SK-N-SH (cell line): ENCODE results near the gene SELPLG. TPM values are rescaled to one million over a fixed set of nuclear protein-coding genes. Genes with fewer than 3 reads are reported as not detected.

ENCODE experiments used
- CTCF ChIA-PET: fragments of 300-600, 350-600 bp; formaldehyde crosslinking; extraction: SDS; loops from one replicate; lab custom pipeline; 2021; lab: Yijun Ruan, JAX
- POLR2A ChIA-PET: fragments of 350-600 bp; sonication (Branson Sonifier 250); formaldehyde crosslinking; extraction: SDS; loops from one replicate; lab custom pipeline; 2020; ENCODE audit warnings: antibody characterized with exemption, inconsistent platforms; lab: Yijun Ruan, JAX
- DNase-seq: peaks from one replicate; pipeline ENCODE4 v3.0.0; 2012
- H2AFZ ChIP-seq: fragments of 200-600 bp; sonication (generic); 2 replicates; pipeline ENCODE4 v1.8.1; 2016; ENCODE audit warnings: antibody characterized with exemption, mild to moderate bottlenecking, low read depth
- H3F3A ChIP-seq: fragments of 200-600 bp; sonication (generic); replicated peaks from 2 replicates; pipeline ENCODE3; 2016; ENCODE audit warnings: antibody characterized with exemption, mild to moderate bottlenecking; ENCODE audit not compliant: insufficient read depth
- H3K27ac ChIP-seq, 2 experiments: fragments of 200-500 bp in 1 of 2; fragments of 200-600 bp in 1 of 2; sonication (Bioruptor generic) in 1 of 2; sonication (generic), shearing (Covaris generic) in 1 of 2; 2 replicates each; pipeline versions ENCODE4 v1.5.1 to v1.6.1; 2014 to 2016; ENCODE audit warnings: low read depth in 2 of 2, inconsistent platforms in 1 of 2, low read length in 1 of 2, mild to moderate bottlenecking in 1 of 2, mixed read lengths in 1 of 2
- H3K27me3 ChIP-seq: fragments of 200-600 bp; sonication (generic), shearing (Covaris generic); 2 replicates; pipeline ENCODE4 v1.6.1; 2016; ENCODE audit warnings: mixed run types; ENCODE audit not compliant: insufficient read depth
- H3K36me3 ChIP-seq, 2 experiments: fragments of 200-500 bp in 1 of 2; fragments of 200-600 bp in 1 of 2; sonication (Bioruptor generic) in 1 of 2; sonication (generic) in 1 of 2; replicated peaks in 1 of 2; 2 replicates each; pipeline versions ENCODE3 to v1.5.1; 2014 to 2016; ENCODE audit warnings: low read length in 1 of 2, mild to moderate bottlenecking in 1 of 2; ENCODE audit not compliant: insufficient read depth in 2 of 2, control insufficient read depth in 1 of 2
- H3K4me1 ChIP-seq, 2 experiments: fragments of 200-500 bp in 1 of 2; fragments of 200-600 bp in 1 of 2; sonication (Bioruptor generic) in 1 of 2; sonication (generic), shearing (Covaris generic) in 1 of 2; 2 replicates each; pipeline versions ENCODE4 v1.5.1 to v1.6.1; 2014 to 2016; ENCODE audit warnings: low read depth in 1 of 2, low read length in 1 of 2, mixed run types in 1 of 2; ENCODE audit not compliant: insufficient read depth in 2 of 2, control insufficient read depth in 1 of 2
- H3K4me2 ChIP-seq: fragments of 200-600 bp; sonication (generic), shearing (Covaris generic); 2 replicates; pipeline ENCODE4 v1.6.1; 2017; ENCODE audit warnings: mixed run types
- H3K4me3 ChIP-seq, 2 experiments: fragments of 200-500 bp in 1 of 2; fragments of 200-600 bp in 1 of 2; sonication (Bioruptor generic) in 1 of 2; sonication (generic), shearing (Covaris generic) in 1 of 2; 2 replicates each; pipeline versions ENCODE4 v1.5.1 to v1.8.1; 2014 to 2016; ENCODE audit warnings: low read depth in 2 of 2, inconsistent platforms in 1 of 2, low read length in 1 of 2, mild to moderate bottlenecking in 1 of 2, mixed read lengths in 1 of 2, moderate library complexity in 1 of 2
- H3K79me2 ChIP-seq: fragments of 200-600 bp; sonication (generic); 2 replicates; pipeline ENCODE4 v1.8.1; 2017; ENCODE audit warnings: mild to moderate bottlenecking; ENCODE audit not compliant: insufficient read depth
- H3K9ac ChIP-seq: fragments of 200-600 bp; sonication (generic); 2 replicates; pipeline ENCODE4 v1.6.1; 2017; ENCODE audit warnings: mixed run types
- H3K9me2 ChIP-seq: fragments of 200-600 bp; sonication (generic); 2 replicates; pipeline ENCODE4 v1.6.1; 2017; ENCODE audit warnings: mixed run types
- H3K9me3 ChIP-seq: fragments of 200-600 bp; sonication (generic); 2 replicates; pipeline ENCODE4 v1.6.1; 2017; ENCODE audit warnings: mixed run types, mild to moderate bottlenecking, moderate library complexity
- H4K20me1 ChIP-seq: fragments of 200-600 bp; sonication (generic); 2 replicates; pipeline ENCODE4 v1.6.1; 2017; ENCODE audit warnings: mild to moderate bottlenecking, mixed run types; ENCODE audit not compliant: insufficient read depth
- EP300 ChIP-seq, 2 experiments: IDR thresholded peaks; 2 replicates each; pipeline versions ENCODE4 v1.4.0 to v1.6.1; 2012; ENCODE audit warnings: borderline replicate concordance in 1 of 2, low read depth in 1 of 2, low read length in 1 of 2
- FOSL2 ChIP-seq: IDR thresholded peaks from 2 replicates; pipeline ENCODE4 v1.4.0; 2012; ENCODE audit warnings: low read depth, mild to moderate bottlenecking, moderate library complexity, borderline replicate concordance
- FOXJ3 ChIP-seq: sonication (generic); formaldehyde crosslinking; IDR thresholded peaks from 2 replicates; pipeline ENCODE4 v1.5.1; 2020; ENCODE audit warnings: mild to moderate bottlenecking, missing genetic modification reagents
- FOXM1 ChIP-seq: IDR thresholded peaks from 2 replicates; pipeline ENCODE4 v1.4.0; 2012; ENCODE audit warnings: low read depth, mild to moderate bottlenecking
- IRF3 ChIP-seq: fragments of 150-350 bp; IDR thresholded peaks from 2 replicates; pipeline ENCODE4 v1.6.1; 2016; ENCODE audit warnings: mild to moderate bottlenecking, low read depth, low read length
- MAX ChIP-seq: IDR thresholded peaks from 2 replicates; pipeline ENCODE4 v1.4.0; 2012; ENCODE audit warnings: low read depth
- MEF2A ChIP-seq: IDR thresholded peaks from 2 replicates; pipeline ENCODE4 v1.4.0; 2012; ENCODE audit warnings: low read depth, borderline replicate concordance
- NRF1 ChIP-seq: IDR thresholded peaks from 2 replicates; pipeline ENCODE4 v1.6.1; 2012; ENCODE audit warnings: low read depth, mild to moderate bottlenecking, low read length
- RAD21 ChIP-seq: IDR thresholded peaks from 2 replicates; pipeline ENCODE4 v1.6.1; 2012; ENCODE audit warnings: mild to moderate bottlenecking, low read length
- RCOR1 ChIP-seq: fragments of 150-350 bp; IDR thresholded peaks from 2 replicates; pipeline ENCODE4 v1.6.1; 2017; ENCODE audit warnings: antibody characterized with exemption, low read length
- REST ChIP-seq: IDR thresholded peaks from 2 replicates; pipeline ENCODE4 v1.6.1; 2012; ENCODE audit warnings: mild to moderate bottlenecking, low read depth, low read length, moderate library complexity
- RFX5 ChIP-seq: IDR thresholded peaks from 2 replicates; pipeline ENCODE4 v1.6.1; 2012; ENCODE audit warnings: mild to moderate bottlenecking, improper control_type of control experiment, low read length
- SIN3A ChIP-seq: IDR thresholded peaks from 2 replicates; pipeline ENCODE4 v1.6.1; 2012; ENCODE audit warnings: low read depth, mild to moderate bottlenecking, low read length, moderate library complexity, borderline replicate concordance
- TCF12 ChIP-seq: IDR thresholded peaks from 2 replicates; pipeline ENCODE4 v1.4.0; 2012
- USF2 ChIP-seq: fragments of 150-350 bp; IDR thresholded peaks from 2 replicates; pipeline ENCODE4 v1.6.1; 2017; ENCODE audit warnings: antibody characterized with exemption, low read length, low read depth, borderline replicate concordance
- YY1 ChIP-seq: IDR thresholded peaks from 2 replicates; pipeline ENCODE4 v1.4.0; 2012; ENCODE audit warnings: low read depth, mild to moderate bottlenecking
- WGBS: methylation state at CpG from one replicate; pipeline ENCODE4 v1.1.6; 2017; ENCODE audit warnings: low lambda C conversion rate; 5-methylcytosine and 5-hydroxymethylcytosine counted together
- polyA plus RNA-seq, 3 experiments: library from polyadenylated mRNA; depleted of rRNA; stranded (reverse); fragments of >200 nt; gene quantifications; 2 replicates each; pipeline ENCODE4 v1.2.3, GENCODE V29; 2012
- TF ChIP-seq, protein P1 (sequence below): IDR thresholded peaks from 2 replicates; pipeline ENCODE4; 2012
- TF ChIP-seq, protein P2 (sequence below): IDR thresholded peaks from 2 replicates; pipeline ENCODE4 v1.4.0; 2012; ENCODE audit warnings: low read depth, borderline replicate concordance
- TF ChIP-seq, protein P3 (sequence below): fragments of 200-600 bp; sonication (generic); IDR thresholded peaks from 2 replicates; pipeline ENCODE4 v1.6.1; 2017; ENCODE audit warnings: antibody characterized with exemption, mild to moderate bottlenecking, moderate library complexity

The SELPLG gene
- polyA plus RNA-seq, 1 of the 3 experiments (the other 2 are of a cell fraction), result 2.8 TPM

DNA sequence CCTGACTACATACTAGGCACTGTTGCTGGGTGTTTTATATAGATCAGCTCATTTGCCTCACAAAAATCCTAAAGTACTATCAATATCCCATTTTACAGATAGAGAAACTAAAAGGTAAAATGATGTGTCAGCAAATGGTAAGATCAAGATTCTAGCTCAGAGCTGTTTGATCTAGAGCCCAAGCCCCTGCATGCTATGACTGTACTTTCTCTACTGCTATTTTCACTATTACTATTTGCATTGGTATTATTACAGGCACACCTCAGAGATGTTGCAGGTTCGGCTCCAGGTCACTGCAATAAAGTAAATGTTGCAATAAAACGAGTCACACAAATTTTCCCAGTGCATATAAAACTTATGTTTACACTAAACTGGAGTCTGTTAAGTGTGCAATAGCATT lies 60.4 kb downstream of the SELPLG start:
- ChIA-PET CTCF (interaction anchor here (0.9 to 16.0 kb wide), 2 partner anchors 42 to 232 kb away, joined by 3 to 503 read pairs; no protein-coding TSS in a partner anchor), POLR2A (no interaction called here)
- no peaks in the 10 kb centered on the region for H3K9me2 ChIP-seq
- H3K4me3 ChIP-seq, result no peak overlapping the region
- peaks cover 14 to 15% of the 10 kb centered on the region in 2 experiments for H3K36me3 ChIP-seq
- no peaks in the 10 kb centered on the region for H3K27me3 ChIP-seq
- H3K9ac ChIP-seq, result no peak overlapping the region
- H2AFZ ChIP-seq, result no peak overlapping the region
- no peak for DNase-seq
- H3K27ac ChIP-seq, result no peak overlapping the region
- H3K4me2 ChIP-seq, result no peak overlapping the region
- H3K4me1 ChIP-seq, result peaks cover 0 to 5% of the 10 kb centered on the region in 2 experiments; a peak in 1 of 4 replicates
- 59% methylated on average over 2 of the region's 2 CpGs for WGBS
- TF ChIP-seq IRF3 (no peak), SIN3A (no peak), FOXJ3 (CRISPR knock-in tag) (no peak), NRF1 (no peak), FOXM1 (no peak), MEF2A (no peak), REST (no peak), FOSL2 (no peak), USF2 (no peak), MAX (no peak), EP300 (IDR thresholded peaks at IDR 0.05; ENCODE audit: borderline replicate concordance in 1 of 2, low read depth in 1 of 2, low read length in 1 of 2) (no peak), RFX5 (no peak), RCOR1 (no peak), RAD21 (no peak), TCF12 (no peak), YY1 (no peak)
- TF ChIP-seq, protein P1, sequence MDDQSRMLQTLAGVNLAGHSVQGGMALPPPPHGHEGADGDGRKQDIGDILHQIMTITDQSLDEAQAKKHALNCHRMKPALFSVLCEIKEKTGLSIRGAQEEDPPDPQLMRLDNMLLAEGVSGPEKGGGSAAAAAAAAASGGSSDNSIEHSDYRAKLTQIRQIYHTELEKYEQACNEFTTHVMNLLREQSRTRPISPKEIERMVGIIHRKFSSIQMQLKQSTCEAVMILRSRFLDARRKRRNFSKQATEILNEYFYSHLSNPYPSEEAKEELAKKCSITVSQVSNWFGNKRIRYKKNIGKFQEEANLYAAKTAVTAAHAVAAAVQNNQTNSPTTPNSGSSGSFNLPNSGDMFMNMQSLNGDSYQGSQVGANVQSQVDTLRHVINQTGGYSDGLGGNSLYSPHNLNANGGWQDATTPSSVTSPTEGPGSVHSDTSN, result no peak
- TF ChIP-seq, protein P2, sequence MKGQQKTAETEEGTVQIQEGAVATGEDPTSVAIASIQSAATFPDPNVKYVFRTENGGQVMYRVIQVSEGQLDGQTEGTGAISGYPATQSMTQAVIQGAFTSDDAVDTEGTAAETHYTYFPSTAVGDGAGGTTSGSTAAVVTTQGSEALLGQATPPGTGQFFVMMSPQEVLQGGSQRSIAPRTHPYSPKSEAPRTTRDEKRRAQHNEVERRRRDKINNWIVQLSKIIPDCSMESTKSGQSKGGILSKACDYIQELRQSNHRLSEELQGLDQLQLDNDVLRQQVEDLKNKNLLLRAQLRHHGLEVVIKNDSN, result no peak
- TF ChIP-seq, protein P3, sequence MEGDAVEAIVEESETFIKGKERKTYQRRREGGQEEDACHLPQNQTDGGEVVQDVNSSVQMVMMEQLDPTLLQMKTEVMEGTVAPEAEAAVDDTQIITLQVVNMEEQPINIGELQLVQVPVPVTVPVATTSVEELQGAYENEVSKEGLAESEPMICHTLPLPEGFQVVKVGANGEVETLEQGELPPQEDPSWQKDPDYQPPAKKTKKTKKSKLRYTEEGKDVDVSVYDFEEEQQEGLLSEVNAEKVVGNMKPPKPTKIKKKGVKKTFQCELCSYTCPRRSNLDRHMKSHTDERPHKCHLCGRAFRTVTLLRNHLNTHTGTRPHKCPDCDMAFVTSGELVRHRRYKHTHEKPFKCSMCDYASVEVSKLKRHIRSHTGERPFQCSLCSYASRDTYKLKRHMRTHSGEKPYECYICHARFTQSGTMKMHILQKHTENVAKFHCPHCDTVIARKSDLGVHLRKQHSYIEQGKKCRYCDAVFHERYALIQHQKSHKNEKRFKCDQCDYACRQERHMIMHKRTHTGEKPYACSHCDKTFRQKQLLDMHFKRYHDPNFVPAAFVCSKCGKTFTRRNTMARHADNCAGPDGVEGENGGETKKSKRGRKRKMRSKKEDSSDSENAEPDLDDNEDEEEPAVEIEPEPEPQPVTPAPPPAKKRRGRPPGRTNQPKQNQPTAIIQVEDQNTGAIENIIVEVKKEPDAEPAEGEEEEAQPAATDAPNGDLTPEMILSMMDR, result no peak
- H4K20me1 ChIP-seq, result no peaks in the 10 kb centered on the region
- no peaks in the 10 kb centered on the region for H3F3A ChIP-seq
- H3K79me2 ChIP-seq, result no peaks in the 10 kb centered on the region
- H3K9me3 ChIP-seq, result no peaks in the 10 kb centered on the region
